Spleen (tissue), 3 donors: Measurements from ENCODE around the gene WDFY4.

ENCODE experiments used
- POLR2A ChIP-seq, 3 donors: fragments of 450-650 bp; IDR thresholded peaks; one replicate each; pipeline ENCODE4 v1.5.1; 2017; ENCODE audit warnings: antibody characterized with exemption in 3 of 3, mild to moderate bottlenecking in 1 of 3
- POLR2AphosphoS5 ChIP-seq, 3 donors: sonication (generic); formaldehyde crosslinking; IDR thresholded peaks; one replicate each; pipeline ENCODE4 v1.5.1; 2017; ENCODE audit warnings: antibody characterized with exemption in 3 of 3

DNA sequence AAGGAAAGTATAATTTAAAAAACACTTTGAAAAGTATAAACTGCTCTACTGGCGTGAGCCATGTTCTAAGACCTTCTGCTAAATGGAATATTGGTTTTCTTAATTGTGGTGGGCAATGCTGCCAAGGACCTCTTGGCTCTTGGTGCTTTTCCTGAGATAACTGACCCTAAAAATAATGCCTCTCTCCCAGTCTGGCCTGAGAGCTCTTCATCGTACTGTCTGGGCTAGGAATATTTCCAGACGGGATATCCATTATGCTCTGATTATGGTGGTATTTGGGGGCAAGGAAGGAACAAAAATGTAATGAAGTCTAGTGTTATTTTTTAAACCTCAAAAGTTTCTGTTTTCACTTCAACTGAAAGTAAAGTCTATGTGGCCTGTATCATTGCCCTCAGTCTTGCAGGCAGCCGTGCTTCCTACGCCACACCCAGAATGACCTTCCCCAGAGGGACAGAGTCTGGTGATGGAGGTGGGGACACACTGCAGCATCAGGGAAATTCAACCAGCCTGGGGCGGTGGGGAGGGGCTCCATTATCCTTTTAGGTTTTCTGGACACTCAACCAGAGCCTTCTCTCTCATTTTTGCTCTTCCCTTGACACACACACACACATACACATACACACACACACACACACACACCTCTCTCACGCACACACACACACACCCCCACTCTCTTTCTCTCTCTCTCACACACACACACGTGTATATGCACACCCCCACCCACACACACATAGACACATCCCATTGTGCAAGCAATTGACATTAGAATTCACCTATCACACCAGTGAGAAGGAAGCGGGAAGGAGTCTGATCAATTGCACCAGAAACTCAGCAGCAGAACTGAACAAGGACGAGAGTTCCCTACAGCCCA is 155.4 kb downstream of the WDFY4 start:
- no peak for TF ChIP-seq POLR2AphosphoS5 (IDR thresholded peaks at IDR 0.05)
- TF ChIP-seq POLR2A (IDR thresholded peaks at IDR 0.05): no peak
